Jurkat, Clone E6-1 (cell line): ENCODE data around the gene RIC8B.

Experiments used
- DNase-seq: peaks from one replicate; pipeline ENCODE4 v3.0.0-alpha.2; 2011; ENCODE audit warnings: low read depth, low spot score
- H3K4me3 ChIP-seq: 2 replicates; pipeline ENCODE4 v1.5.1; 2011; ENCODE audit warnings: mild to moderate bottlenecking, low read length, control low read depth, moderate library complexity

RIC8B gene

GRCh38 chr12:106861984-106862916 is 87.8 kb downstream of the RIC8B start:
- no peak for DNase-seq

DNA sequence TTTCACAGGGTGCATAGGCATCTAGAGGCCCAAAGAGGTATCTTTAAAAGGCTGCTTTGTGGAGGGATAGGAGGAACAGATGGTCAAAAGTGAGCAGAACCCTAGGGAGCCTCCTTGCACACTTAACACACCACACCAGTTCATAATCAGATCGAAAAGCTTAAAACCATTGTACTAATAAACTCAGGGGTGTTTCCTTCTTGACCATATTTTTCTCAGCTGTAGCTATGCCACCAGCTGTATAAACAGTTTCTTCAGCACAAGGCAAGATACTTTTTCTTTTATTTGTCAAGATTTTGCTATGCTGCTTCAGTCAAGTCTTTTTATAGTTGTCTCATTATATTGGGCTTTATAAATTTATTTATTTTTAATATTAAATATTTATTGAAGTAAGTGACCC is 88.7 kb downstream of the RIC8B start:
- DNase-seq, result no peak
- H3K4me3 ChIP-seq, result no peak overlapping the region

More at GRCh38 chr12:106861984-106862916, 87.8 kb downstream of the RIC8B start:
- no peak overlapping the region for H3K4me3 ChIP-seq

DNA sequence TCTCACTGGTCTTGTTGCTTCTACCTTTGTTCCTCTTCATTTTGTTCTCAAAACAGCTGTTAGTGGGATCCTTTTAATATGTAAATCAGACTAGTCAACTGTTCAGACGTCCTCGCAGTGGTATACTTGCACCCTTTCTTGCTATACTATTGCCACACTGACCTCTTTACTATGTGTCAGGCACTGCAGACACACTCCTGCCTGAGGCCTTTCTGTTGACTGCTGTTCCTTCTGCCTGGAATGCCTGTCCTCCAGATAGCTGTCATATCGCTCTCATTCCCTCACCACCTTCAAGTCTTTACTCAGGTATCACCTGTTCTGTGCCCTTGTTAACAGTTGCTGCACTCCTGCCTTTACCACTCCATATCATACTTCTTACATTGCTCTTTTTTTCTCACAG is 91.2 kb downstream of the RIC8B start:
- H3K4me3 ChIP-seq, result no peak overlapping the region
- no peak for DNase-seq

DNA sequence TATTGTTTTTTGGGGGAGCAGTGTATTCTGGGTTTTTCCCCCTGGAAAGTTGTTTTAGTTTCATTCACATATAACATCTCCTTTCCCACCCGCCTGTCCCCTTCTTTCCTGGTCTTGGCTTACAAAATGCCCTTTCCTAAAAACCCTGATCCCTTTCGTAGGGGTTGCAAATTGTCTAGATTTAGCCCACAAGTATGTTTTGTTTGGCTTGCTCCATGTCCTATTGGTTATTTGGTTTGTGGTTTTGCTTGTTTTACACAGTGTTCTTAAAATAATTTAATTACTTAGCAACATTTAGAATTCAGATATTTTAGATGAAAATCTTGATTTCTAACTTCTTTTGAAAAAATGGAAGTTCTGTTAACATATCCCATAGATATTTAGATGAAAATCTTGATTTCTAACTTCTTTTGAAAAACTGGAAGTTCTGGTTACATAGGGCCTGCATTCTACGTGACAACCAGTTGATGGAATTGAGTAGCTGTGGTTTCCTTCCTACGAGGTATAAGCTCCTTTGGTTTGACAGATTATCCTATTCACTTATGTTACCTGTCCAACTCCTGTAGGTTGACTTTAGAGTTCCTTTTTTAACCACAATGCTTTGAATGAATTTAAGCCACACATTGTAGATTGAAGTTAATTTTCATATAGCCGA is 92.1 kb downstream of the RIC8B start:
- H3K4me3 ChIP-seq, result no peak overlapping the region

GRCh38 chr12:106867651-106868050 is 93.2 kb downstream of the RIC8B start:
- DNase-seq, result no peak
- H3K4me3 ChIP-seq, result no peak overlapping the region

More for the DNA sequence above, 92.1 kb downstream of the RIC8B start:
- no peak for DNase-seq

DNA sequence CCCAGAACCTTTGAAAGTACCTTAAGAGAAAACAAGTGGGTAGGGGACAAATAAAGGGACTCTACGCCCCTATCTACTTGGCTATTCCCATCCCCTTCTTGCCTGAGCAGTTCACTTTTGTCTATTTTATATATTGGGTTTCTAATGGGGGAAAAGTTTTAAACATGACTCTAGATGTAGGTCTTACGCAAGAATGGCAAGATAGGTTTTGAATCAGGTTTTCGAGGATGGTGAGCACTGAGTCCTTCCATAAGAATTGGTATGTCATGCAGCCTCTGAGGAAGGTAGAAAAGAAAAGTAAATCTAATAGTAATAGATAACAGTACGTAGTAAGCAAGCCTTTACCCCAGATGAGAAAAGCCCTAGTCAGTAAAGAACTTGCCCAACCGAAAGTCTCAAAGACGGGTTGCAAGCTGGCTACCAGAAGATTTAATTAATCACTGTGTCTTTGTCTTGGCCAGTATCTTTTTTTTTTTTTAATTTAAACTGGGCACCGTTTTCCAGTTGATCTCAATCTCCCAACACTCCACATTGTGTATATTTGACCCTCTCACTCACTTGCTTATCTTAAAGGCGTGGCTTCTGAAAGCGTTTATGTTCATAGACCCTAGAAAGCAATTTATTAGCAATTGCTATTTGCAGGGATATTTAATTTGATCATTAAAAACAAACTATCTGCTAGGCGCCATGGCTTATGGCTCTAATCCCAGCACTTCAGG is 94.7 kb downstream of the RIC8B start:
- no peak for DNase-seq

DNA sequence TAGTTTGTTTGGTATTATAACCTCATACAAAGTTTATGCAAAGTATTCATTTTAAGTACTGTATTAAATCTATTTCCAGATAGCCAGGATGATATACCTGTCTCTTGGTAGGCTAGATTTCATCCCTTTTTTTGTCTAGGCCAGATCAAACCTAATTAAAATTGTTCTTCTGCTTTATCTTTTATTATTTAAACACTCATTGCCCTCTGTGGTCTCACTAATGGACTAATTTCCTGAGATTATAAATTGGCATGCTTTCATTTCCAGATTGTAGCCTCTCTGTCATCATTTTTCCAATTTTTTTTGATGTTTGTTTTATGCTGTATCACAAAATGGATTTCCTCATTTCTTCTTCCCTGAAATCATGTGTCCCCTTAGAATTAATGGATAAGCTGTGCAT is 95.6 kb downstream of the RIC8B start:
- no peak for DNase-seq

More for the DNA sequence above, 94.7 kb downstream of the RIC8B start:
- H3K4me3 ChIP-seq, result no peak overlapping the region

DNA sequence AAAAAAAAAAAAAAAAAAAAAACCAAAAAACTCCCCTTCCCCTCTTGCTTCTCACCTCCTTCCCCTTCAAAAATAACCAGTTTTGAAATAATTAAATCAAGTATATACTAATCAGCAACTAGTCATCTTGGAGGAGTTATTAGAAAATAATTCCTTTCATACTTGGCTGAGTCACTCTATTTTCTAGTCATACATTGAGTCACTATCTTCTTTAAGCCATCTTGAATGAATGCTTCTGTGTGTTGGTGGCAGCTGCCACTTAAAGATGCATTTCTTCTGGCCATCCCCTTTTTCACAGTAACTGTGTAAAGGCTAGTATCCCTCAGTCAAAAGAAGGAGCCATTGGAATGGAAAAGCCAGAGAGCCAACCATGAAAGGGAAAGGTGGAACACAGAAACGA is 97.0 kb downstream of the RIC8B start:
- no peak overlapping the region for H3K4me3 ChIP-seq
- no peak for DNase-seq

More for the DNA sequence above, 95.6 kb downstream of the RIC8B start:
- H3K4me3 ChIP-seq, result no peak overlapping the region

DNA sequence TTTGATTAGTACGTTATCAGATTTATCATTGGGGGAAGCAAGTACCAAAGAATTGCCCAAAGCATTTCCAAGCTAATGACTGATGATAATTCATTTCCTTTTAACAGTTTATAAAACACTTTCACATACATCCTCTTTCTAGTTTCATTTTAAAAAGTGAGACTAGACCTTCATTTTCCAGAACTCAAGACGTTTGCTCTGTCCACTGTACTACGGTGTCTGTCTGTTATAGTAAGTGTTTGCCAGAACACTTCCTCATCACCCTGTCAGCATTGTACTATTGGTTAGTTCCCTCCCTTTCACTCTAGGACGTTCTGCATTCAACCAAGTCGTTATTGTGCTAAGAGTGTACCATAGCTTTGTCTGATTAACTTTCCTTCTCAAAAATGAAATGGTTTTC is 99.5 kb downstream of the RIC8B start:
- DNase-seq, result no peak
- H3K4me3 ChIP-seq, result no peak overlapping the region

- no peak for DNase-seq
- H3K4me3 ChIP-seq, result no peak overlapping the region
Measured at GRCh38 chr12:106878804-106879203, 104.3 kb downstream of the RIC8B start.

- DNase-seq, result no peak
- no peak overlapping the region for H3K4me3 ChIP-seq
Measured at GRCh38 chr12:106879612-106880011, 105.1 kb downstream of the RIC8B start.

GRCh38 chr12:106883426-106883825 is 108.9 kb downstream of the RIC8B start:
- no peak for DNase-seq
- H3K4me3 ChIP-seq, result no peak overlapping the region

DNA sequence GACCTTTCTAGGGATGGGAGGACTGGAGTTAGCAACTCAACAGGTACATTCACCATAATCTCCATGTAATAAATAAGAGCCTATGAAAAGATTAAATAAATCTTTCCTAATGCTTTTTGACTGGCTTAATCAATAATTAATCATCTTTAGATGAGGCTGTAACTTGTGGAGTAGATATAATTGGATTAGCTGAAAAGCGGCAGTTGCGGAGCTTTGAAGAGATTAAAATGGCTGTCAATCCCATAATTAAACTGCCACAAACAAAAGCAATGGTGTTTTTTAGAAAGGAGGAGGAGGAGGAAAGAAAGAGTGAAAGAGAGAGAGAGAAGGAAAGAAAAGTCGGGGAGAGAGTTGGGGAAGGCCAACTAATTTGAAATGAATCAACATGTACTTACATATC is 110.5 kb downstream of the RIC8B start:
- DNase-seq, result no peak
- no peak overlapping the region for H3K4me3 ChIP-seq

DNA sequence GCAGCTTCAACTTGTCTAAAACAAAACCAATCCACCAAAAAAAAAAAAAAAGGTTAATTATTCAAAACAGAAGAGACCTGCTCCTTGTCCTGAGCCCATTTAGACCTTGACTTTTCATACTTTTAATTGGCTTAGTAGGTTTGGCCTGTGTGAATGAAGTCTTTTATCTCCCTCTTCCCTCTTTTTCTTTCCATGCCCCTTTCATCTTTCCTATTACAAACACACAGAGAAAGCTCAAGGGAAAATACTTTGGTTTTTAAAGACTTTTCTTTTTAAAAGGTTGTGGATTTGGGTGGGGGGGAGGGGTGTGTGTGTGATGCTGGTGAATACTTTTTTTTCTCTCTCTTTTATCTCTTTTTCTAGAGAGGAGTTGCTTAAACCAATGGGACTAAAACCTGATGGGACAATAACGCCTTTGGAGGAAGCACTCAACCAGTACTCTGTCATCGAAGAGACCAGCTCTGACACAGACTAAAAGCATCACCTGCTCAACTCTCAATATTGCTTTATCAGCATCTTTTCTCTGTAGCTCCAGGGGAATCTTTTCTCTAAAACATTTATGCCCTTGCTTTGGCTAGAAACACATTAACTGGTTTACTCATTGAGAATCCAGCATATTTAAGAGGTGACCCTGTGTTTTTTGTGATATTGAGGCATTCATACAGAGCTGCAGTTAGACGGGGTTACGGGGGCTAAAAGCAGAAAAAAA is 111.2 kb downstream of the RIC8B start:
- H3K4me3 ChIP-seq, result no peak overlapping the region
- no peak for DNase-seq

GRCh38 chr12:106886932-106887331 is 112.5 kb downstream of the RIC8B start:
- no peak for DNase-seq
- no peak overlapping the region for H3K4me3 ChIP-seq

GRCh38 chr12:106888348-106888970 is 114.0 kb downstream of the RIC8B start:
- H3K4me3 ChIP-seq, result no peak overlapping the region
- DNase-seq, result no peak

- no peak for DNase-seq
- H3K4me3 ChIP-seq, result no peak overlapping the region
Measured at GRCh38 chr12:106889326-106889725, 114.8 kb downstream of the RIC8B start.

DNA sequence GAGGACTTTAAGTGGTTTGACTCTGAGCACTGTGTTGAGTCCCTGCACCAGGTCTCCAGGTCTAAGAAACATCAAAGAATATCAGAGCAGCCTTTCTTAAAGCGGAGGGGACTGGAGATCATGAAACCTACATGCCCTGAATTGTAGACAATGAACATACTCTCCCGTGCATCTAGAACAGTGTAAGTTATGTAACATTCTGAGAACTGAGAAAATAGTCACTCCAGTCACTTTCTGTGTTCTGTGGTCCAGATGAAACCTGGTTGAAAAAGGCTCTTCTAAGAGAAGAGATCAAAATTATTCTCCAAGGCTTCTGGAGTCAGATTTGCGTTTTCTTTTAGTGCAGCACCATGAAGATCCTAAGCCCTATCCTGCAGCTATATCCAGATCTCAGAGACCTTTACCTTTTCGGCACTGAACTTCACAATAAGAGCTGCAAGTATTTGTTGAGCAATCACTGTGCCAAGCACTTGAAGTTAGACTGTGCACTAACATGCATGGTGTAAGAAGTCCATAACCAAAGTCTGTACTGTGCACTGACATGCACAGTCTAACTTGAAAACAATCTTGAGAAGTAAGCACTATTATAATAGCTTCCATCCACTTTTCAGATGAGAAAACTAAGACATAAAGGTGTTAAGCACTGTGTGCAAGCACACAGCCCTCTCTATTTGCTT is 115.6 kb downstream of the RIC8B start:
- no peak for DNase-seq
- no peak overlapping the region for H3K4me3 ChIP-seq
